ENCODE results near the gene WWC2. TPM values are rescaled to one million over a fixed set of nuclear protein-coding genes. Genes with fewer than 3 reads are reported as not detected.

The WWC2 gene
- total RNA-seq, 1 donor from 2014 or later, result 39.6 TPM

- Mint-ChIP-seq H3K4me1 (peaks cover 20% of the 10 kb centered on the region), H3K27me3 (ENCODE audit: insufficient read depth, low read depth) (peaks cover 17% of the 10 kb centered on the region), H3K36me3 (no peaks in the 10 kb centered on the region), H3K27ac (peak overlapping the region; percentile 57), H3K4me3 (no peak overlapping the region), H3K9me3 (peaks cover 8% of the 10 kb centered on the region)
- H2AFZ ChIP-seq (replicated peaks), result peak overlapping the region; percentile 17
- no peaks in the 10 kb centered on the region for H3K36me3 ChIP-seq
- H3K27me3 ChIP-seq, result no peaks in the 10 kb centered on the region
- no peak overlapping the region for H3K4me3 ChIP-seq
- TF ChIP-seq, protein P1, sequence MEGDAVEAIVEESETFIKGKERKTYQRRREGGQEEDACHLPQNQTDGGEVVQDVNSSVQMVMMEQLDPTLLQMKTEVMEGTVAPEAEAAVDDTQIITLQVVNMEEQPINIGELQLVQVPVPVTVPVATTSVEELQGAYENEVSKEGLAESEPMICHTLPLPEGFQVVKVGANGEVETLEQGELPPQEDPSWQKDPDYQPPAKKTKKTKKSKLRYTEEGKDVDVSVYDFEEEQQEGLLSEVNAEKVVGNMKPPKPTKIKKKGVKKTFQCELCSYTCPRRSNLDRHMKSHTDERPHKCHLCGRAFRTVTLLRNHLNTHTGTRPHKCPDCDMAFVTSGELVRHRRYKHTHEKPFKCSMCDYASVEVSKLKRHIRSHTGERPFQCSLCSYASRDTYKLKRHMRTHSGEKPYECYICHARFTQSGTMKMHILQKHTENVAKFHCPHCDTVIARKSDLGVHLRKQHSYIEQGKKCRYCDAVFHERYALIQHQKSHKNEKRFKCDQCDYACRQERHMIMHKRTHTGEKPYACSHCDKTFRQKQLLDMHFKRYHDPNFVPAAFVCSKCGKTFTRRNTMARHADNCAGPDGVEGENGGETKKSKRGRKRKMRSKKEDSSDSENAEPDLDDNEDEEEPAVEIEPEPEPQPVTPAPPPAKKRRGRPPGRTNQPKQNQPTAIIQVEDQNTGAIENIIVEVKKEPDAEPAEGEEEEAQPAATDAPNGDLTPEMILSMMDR (IDR thresholded peaks at IDR 0.05), result no peak
- TF ChIP-seq EZH2phosphoT487 (IDR thresholded peaks at IDR 0.05), result no peak
- no peak for TF ChIP-seq EZH2 (IDR thresholded peaks at IDR 0.05)
- H3K27ac ChIP-seq, result no peak overlapping the region
- no peaks in the 10 kb centered on the region for H3K79me2 ChIP-seq (ENCODE audit: low read depth)
- no peak overlapping the region for H3K9ac ChIP-seq
- H3K4me2 ChIP-seq, result no peak overlapping the region
- no peak for DNase-seq (ENCODE audit: low spot score)
- no peaks in the 10 kb centered on the region for H3K4me1 ChIP-seq
- H4K20me1 ChIP-seq (ENCODE audit: low read depth), result no peaks in the 10 kb centered on the region
- no peaks in the 10 kb centered on the region for H3F3A ChIP-seq (ENCODE audit: low read depth)
- no peaks in the 10 kb centered on the region for H3K9me3 ChIP-seq (ENCODE audit: low read depth)
Observed at GRCh38 chr4:183356173-183356830, 257.2 kb downstream of the WWC2 start.

DNA sequence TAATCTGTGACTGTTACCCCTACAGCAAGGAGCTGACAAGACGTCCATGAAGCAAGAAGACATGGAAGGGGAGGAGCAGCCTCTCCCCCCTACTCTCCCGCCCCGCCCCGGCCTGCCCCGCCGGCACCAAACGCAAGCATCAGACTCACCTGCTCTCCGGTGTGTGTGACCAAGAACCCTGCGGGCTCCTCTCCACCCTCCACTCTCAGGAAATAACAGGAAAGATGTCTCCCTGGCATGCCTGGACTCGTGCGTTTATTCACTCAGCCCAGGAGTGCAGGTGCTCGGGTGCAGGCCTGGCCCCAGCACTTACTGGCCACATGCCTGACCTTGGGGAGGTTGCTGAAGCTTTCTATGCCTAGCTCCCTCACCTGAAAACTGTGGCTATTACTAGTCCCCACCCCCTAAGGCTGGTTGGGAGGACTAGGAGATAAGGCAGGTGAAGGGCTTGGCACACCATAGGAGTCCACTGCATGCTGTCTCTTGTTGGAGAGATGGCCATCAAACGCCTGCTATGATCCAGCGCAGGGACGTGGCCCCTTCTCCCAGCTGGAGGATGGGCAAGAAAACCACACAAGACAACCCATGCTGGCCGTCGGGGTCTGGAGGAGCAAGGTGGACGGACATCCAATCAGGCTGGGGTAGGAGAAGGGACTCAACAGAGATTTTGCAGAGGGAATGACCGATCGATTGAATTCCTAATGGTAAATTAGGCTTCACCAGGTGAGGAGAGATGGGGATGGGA lies 258.0 kb downstream of the WWC2 start:
- no peak for TF ChIP-seq EZH2 (IDR thresholded peaks at IDR 0.05)
- TF ChIP-seq EZH2phosphoT487 (IDR thresholded peaks at IDR 0.05), result no peak
- TF ChIP-seq, protein P1 (IDR thresholded peaks at IDR 0.05), result no peak
- Histone ChIP-seq H3K4me2 (no peak overlapping the region), H3K9ac (no peak overlapping the region), H3F3A (ENCODE audit: low read depth) (no peaks in the 10 kb centered on the region), H3K9me3 (ENCODE audit: low read depth) (no peaks in the 10 kb centered on the region), H3K4me1 (no peaks in the 10 kb centered on the region), H4K20me1 (ENCODE audit: low read depth) (no peaks in the 10 kb centered on the region), H3K36me3 (no peaks in the 10 kb centered on the region), H3K27ac (no peak overlapping the region), H3K4me3 (no peak overlapping the region), H3K27me3 (no peaks in the 10 kb centered on the region), H3K79me2 (ENCODE audit: low read depth) (no peaks in the 10 kb centered on the region), H2AFZ (replicated peaks) (no peak overlapping the region)
- no peak overlapping the region for H3K4me3 Mint-ChIP-seq
- peaks cover 12% of the 10 kb centered on the region for H3K27me3 Mint-ChIP-seq (ENCODE audit: insufficient read depth, low read depth)
- H3K9me3 Mint-ChIP-seq, result peaks cover 8% of the 10 kb centered on the region
- H3K4me1 Mint-ChIP-seq, result peaks cover 20% of the 10 kb centered on the region
- no peak for DNase-seq (ENCODE audit: low spot score)
- peak overlapping the region; percentile 21 for H3K27ac Mint-ChIP-seq
- no peaks in the 10 kb centered on the region for H3K36me3 Mint-ChIP-seq

DNA sequence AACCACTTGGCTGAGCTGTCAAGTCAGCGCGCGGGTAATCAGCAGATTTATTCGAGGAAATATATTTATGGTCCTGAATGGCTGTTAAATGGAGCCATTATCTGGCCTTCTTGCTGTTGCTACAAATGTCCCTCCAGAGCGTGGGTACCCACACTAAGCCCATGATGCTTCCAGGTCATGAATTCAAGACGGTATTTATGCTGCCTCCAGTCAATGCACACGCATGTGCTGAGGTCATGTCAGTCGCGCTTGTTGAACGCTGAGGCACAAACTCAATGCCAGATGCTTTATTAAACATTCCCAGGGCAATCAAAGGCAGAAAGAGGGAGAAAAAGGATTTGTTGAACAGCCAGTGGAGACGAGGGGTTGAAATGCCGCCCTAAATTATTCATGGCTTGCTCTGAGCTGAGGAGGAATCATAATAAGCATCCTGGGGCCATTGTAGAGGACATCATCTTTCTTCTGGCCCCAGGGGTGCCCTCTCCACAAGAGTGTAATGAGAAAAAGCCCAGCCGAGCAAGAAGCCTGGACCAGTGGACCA lies 259.2 kb downstream of the WWC2 start:
- no peak overlapping the region for H3K27ac ChIP-seq
- peaks cover 10% of the 10 kb centered on the region for H3K9me3 Mint-ChIP-seq
- H3K4me3 Mint-ChIP-seq, result no peak overlapping the region

More for the DNA sequence above, 259.2 kb downstream of the WWC2 start:
- H3K4me1 ChIP-seq, result no peaks in the 10 kb centered on the region
- Mint-ChIP-seq H3K27ac (peak overlapping the region; percentile 7), H3K27me3 (ENCODE audit: insufficient read depth, low read depth) (peaks cover 9% of the 10 kb centered on the region), H3K4me1 (peaks cover 22% of the 10 kb centered on the region), H3K36me3 (no peaks in the 10 kb centered on the region)
- TF ChIP-seq EZH2 (IDR thresholded peaks at IDR 0.05) (no peak), EZH2phosphoT487 (IDR thresholded peaks at IDR 0.05) (no peak)
- TF ChIP-seq, protein P1 (IDR thresholded peaks at IDR 0.05), result no peak
- H3K79me2 ChIP-seq (ENCODE audit: low read depth), result no peaks in the 10 kb centered on the region
- H3K4me2 ChIP-seq, result no peak overlapping the region
- no peaks in the 10 kb centered on the region for H3K9me3 ChIP-seq (ENCODE audit: low read depth)
- no peaks in the 10 kb centered on the region for H3K27me3 ChIP-seq
- H2AFZ ChIP-seq (replicated peaks), result no peak overlapping the region
- H3K4me3 ChIP-seq, result no peak overlapping the region
- DNase-seq (ENCODE audit: low spot score), result no peak
- H4K20me1 ChIP-seq (ENCODE audit: low read depth), result no peaks in the 10 kb centered on the region
- no peaks in the 10 kb centered on the region for H3F3A ChIP-seq (ENCODE audit: low read depth)
- H3K9ac ChIP-seq, result no peak overlapping the region
- no peaks in the 10 kb centered on the region for H3K36me3 ChIP-seq
